H1 (cell line): ENCODE results near the gene NUP210. TPM values are rescaled to one million over a fixed set of nuclear protein-coding genes. Genes with fewer than 3 reads are reported as not detected.

Source experiments
- EGR1 ChIP-seq: IDR thresholded peaks from 2 replicates; pipeline ENCODE4 v1.6.1; 2011; ENCODE audit warnings: low read depth, low read length, borderline replicate concordance
- GTF2F1 ChIP-seq: IDR thresholded peaks from 2 replicates; pipeline ENCODE4 v1.6.1; 2012; ENCODE audit warnings: low read depth, low read length, improper control_type of control experiment, borderline replicate concordance
- RAD21 ChIP-seq, 2 experiments: IDR thresholded peaks in 1 of 2; conservative IDR thresholded peaks in 1 of 2; 2 replicates each; pipeline ENCODE4 v1.6.1; 2011; ENCODE audit warnings: low read depth in 2 of 2, low read length in 2 of 2, improper control_type of control experiment in 1 of 2, inconsistent platforms in 1 of 2, mild to moderate bottlenecking in 1 of 2, moderate library complexity in 1 of 2
- RXRA ChIP-seq: IDR thresholded peaks from 2 replicates; pipeline ENCODE4 v1.6.1; 2011; ENCODE audit warnings: low read depth, mild to moderate bottlenecking, low read length, moderate library complexity; ENCODE audit not compliant: insufficient read depth
- SIN3A ChIP-seq, 2 experiments: IDR thresholded peaks in 1 of 2; conservative IDR thresholded peaks in 1 of 2; 2 replicates each; pipeline ENCODE4 v1.6.1; 2011 to 2012; ENCODE audit warnings: low read length in 2 of 2, improper control_type of control experiment in 1 of 2, low read depth in 1 of 2, mild to moderate bottlenecking in 1 of 2
- polyA plus RNA-seq, 7 experiments: library from polyadenylated mRNA; depleted of rRNA in 3 of 7; stranded (reverse) in 5 of 7; unstranded in 2 of 7; fragments of >200 nt in 5 of 7; fragments of 200-250 nt in 2 of 7; gene quantifications; 1 replicate in 5 of 7; 2 replicates in 1 of 7; 4 replicates in 1 of 7; pipeline versions ENCODE4 v1.2.1 to v1.2.3, GENCODE V29; 2011 to 2013; ENCODE audit warnings: missing spikeins in 2 of 7, mixed read lengths in 2 of 7
- total RNA-seq: library from RNA; stranded (reverse); fragmentation: NEBNext Ultra II Directional; extraction: Animal tissue kit (Norgen Biotek cat#: 25700); gene quantifications from 2 replicates; pipeline ENCODE4 v1.2.1, GENCODE V29; 2021
- TF ChIP-seq, protein P1 (sequence below): fragments of 300-600 bp; sonication (generic); IDR thresholded peaks from 2 replicates; pipeline ENCODE4 v1.7.1; 2012; ENCODE audit warnings: low read length, moderate library complexity, mild to moderate bottlenecking, inconsistent platforms; ENCODE audit not compliant: insufficient replicate concordance

NUP210 gene
- total and polyA plus RNA-seq, 2 of the 8 experiments (the other 6 are each of a cell fraction or from before 2014, with no cell fraction given), result 51.0 to 53.7 TPM

DNA sequence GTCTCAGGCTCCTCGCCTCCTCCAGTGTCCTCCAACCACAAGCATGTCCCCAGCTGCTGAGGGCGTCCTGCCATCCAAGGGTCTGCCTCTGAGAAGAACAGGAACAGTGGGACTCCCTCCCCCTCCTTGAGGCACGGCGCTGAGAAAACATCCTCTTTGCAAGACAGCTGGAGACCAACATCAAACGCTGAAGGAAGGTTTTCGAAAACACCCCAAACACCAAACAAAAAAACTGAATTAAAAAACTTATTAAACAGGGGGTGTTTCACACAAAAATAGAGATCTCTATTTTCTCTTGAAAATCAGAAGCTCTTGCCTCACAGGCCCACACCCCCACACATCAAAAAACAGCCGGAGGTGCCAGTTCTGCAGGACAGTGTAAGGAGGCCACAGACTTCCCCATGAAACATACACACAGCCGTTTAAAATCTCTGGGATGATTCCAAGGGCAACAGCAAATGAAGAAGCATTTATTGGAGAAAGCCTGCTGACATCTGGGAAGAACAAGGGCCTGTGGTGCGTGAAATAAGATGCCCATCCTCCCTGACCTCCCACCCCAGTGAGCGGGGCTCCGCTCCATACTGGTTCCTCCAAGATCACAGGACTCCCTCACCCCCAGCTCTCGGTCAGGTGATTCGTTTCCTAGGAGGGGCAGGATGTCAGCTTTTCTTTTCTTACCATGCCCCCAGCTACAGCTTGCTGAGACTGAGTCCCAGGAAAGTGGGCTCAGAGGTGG, 71.3 kb downstream of the NUP210 start (continued):
- TF ChIP-seq, protein P1, sequence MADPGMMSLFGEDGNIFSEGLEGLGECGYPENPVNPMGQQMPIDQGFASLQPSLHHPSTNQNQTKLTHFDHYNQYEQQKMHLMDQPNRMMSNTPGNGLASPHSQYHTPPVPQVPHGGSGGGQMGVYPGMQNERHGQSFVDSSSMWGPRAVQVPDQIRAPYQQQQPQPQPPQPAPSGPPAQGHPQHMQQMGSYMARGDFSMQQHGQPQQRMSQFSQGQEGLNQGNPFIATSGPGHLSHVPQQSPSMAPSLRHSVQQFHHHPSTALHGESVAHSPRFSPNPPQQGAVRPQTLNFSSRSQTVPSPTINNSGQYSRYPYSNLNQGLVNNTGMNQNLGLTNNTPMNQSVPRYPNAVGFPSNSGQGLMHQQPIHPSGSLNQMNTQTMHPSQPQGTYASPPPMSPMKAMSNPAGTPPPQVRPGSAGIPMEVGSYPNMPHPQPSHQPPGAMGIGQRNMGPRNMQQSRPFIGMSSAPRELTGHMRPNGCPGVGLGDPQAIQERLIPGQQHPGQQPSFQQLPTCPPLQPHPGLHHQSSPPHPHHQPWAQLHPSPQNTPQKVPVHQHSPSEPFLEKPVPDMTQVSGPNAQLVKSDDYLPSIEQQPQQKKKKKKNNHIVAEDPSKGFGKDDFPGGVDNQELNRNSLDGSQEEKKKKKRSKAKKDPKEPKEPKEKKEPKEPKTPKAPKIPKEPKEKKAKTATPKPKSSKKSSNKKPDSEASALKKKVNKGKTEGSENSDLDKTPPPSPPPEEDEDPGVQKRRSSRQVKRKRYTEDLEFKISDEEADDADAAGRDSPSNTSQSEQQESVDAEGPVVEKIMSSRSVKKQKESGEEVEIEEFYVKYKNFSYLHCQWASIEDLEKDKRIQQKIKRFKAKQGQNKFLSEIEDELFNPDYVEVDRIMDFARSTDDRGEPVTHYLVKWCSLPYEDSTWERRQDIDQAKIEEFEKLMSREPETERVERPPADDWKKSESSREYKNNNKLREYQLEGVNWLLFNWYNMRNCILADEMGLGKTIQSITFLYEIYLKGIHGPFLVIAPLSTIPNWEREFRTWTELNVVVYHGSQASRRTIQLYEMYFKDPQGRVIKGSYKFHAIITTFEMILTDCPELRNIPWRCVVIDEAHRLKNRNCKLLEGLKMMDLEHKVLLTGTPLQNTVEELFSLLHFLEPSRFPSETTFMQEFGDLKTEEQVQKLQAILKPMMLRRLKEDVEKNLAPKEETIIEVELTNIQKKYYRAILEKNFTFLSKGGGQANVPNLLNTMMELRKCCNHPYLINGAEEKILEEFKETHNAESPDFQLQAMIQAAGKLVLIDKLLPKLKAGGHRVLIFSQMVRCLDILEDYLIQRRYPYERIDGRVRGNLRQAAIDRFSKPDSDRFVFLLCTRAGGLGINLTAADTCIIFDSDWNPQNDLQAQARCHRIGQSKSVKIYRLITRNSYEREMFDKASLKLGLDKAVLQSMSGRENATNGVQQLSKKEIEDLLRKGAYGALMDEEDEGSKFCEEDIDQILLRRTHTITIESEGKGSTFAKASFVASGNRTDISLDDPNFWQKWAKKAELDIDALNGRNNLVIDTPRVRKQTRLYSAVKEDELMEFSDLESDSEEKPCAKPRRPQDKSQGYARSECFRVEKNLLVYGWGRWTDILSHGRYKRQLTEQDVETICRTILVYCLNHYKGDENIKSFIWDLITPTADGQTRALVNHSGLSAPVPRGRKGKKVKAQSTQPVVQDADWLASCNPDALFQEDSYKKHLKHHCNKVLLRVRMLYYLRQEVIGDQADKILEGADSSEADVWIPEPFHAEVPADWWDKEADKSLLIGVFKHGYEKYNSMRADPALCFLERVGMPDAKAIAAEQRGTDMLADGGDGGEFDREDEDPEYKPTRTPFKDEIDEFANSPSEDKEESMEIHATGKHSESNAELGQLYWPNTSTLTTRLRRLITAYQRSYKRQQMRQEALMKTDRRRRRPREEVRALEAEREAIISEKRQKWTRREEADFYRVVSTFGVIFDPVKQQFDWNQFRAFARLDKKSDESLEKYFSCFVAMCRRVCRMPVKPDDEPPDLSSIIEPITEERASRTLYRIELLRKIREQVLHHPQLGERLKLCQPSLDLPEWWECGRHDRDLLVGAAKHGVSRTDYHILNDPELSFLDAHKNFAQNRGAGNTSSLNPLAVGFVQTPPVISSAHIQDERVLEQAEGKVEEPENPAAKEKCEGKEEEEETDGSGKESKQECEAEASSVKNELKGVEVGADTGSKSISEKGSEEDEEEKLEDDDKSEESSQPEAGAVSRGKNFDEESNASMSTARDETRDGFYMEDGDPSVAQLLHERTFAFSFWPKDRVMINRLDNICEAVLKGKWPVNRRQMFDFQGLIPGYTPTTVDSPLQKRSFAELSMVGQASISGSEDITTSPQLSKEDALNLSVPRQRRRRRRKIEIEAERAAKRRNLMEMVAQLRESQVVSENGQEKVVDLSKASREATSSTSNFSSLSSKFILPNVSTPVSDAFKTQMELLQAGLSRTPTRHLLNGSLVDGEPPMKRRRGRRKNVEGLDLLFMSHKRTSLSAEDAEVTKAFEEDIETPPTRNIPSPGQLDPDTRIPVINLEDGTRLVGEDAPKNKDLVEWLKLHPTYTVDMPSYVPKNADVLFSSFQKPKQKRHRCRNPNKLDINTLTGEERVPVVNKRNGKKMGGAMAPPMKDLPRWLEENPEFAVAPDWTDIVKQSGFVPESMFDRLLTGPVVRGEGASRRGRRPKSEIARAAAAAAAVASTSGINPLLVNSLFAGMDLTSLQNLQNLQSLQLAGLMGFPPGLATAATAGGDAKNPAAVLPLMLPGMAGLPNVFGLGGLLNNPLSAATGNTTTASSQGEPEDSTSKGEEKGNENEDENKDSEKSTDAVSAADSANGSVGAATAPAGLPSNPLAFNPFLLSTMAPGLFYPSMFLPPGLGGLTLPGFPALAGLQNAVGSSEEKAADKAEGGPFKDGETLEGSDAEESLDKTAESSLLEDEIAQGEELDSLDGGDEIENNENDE, result no peak
- TF ChIP-seq RXRA, result no peak
- TF ChIP-seq RAD21 (IDR thresholded peaks at IDR 0.05 in 1 of 2, conservative IDR thresholded peaks at IDR 0.05 in 1 of 2; ENCODE audit: low read depth in 2 of 2, low read length in 2 of 2), result no peak
- TF ChIP-seq SIN3A (conservative IDR thresholded peaks at IDR 0.05 in 1 of 2, IDR thresholded peaks at IDR 0.05 in 1 of 2; ENCODE audit: low read depth in 1 of 2, low read length in 2 of 2), result no peak
- no peak for TF ChIP-seq EGR1
- TF ChIP-seq GTF2F1, result no peak
